GM12892 (cell line): ENCODE measurements around the gene ZNF628.

Experiments used
- POLR2A ChIP-seq: IDR thresholded peaks from 2 replicates; pipeline ENCODE4 v1.6.1; 2011; ENCODE audit warnings: low read depth, low read length, control low read depth
- POLR2AphosphoS5 ChIP-seq: IDR thresholded peaks from 2 replicates; pipeline ENCODE4 v1.6.1; 2011; ENCODE audit warnings: low read depth, low read length, control low read depth
- TAF1 ChIP-seq: IDR thresholded peaks from 2 replicates; pipeline ENCODE4 v1.6.1; 2011; ENCODE audit warnings: low read depth, mild to moderate bottlenecking, control low read depth, low read length, borderline replicate concordance

DNA sequence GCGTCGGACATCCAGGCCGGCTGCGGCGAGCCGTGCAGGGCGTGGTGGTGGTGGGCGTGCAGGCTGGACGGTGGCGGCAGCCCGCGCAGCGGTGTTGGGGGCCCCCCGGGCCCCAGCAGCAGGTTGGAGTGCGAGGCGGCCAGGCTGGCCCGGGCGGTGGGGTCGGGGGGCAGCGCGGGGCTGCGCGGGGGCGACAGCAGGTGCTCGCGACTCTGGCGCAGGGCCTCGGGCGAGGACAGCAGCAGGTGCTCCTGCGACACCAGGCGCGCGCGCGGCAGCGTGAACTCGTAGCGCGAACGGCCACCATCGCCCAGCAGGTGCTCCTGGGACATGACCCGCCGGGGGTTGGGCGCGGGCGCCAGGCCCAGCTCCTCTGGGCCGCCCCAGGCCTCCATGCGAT lies 43.1 kb upstream of the ZNF628 start:
- TF ChIP-seq POLR2A: no peak
- no peak for TF ChIP-seq TAF1
- TF ChIP-seq POLR2AphosphoS5: no peak
